Trophoblast cell (in vitro differentiated cells and primary cell): ENCODE results near the gene ANGPT4.

ENCODE experiments used
- DNase-seq, 2 donors: peaks; one replicate each; pipeline ENCODE4 v3.0.0-alpha.2; 2016
- H2AFZ ChIP-seq: 2 replicates; pipeline ENCODE4 v1.6.1; 2013; ENCODE audit warnings: low read length, moderate library complexity, mild to moderate bottlenecking; ENCODE audit not compliant: insufficient read depth, poor library complexity
- H2AK5ac ChIP-seq: 2 replicates; pipeline ENCODE4 v1.6.1; 2013; ENCODE audit warnings: mild to moderate bottlenecking, low read length
- H2BK120ac ChIP-seq: 2 replicates; pipeline ENCODE4 v1.6.1; 2013; ENCODE audit warnings: low read length, mild to moderate bottlenecking, moderate library complexity; ENCODE audit not compliant: insufficient read depth, poor library complexity
- H2BK12ac ChIP-seq: 2 replicates; pipeline ENCODE4 v1.6.1; 2013; ENCODE audit warnings: mild to moderate bottlenecking, low read length, moderate library complexity
- H2BK5ac ChIP-seq: 2 replicates; pipeline ENCODE4 v1.6.1; 2013; ENCODE audit warnings: low read length, low read depth, moderate library complexity, mild to moderate bottlenecking; ENCODE audit not compliant: poor library complexity
- H3K14ac ChIP-seq: 2 replicates; pipeline ENCODE4 v1.6.1; 2013; ENCODE audit warnings: mild to moderate bottlenecking, low read length
- H3K18ac ChIP-seq: 2 replicates; pipeline ENCODE4 v1.6.1; 2013; ENCODE audit warnings: mild to moderate bottlenecking, low read length
- H3K23ac ChIP-seq: 2 replicates; pipeline ENCODE4 v1.6.1; 2013; ENCODE audit warnings: low read length
- H3K27ac ChIP-seq: 2 replicates; pipeline ENCODE4 v1.5.1; 2013; ENCODE audit warnings: low read depth, mild to moderate bottlenecking, inconsistent platforms, low read length, moderate library complexity
- H3K27me3 ChIP-seq: 2 replicates; pipeline ENCODE4 v1.6.1; 2013; ENCODE audit warnings: inconsistent platforms, mild to moderate bottlenecking, low read length, moderate library complexity; ENCODE audit not compliant: insufficient read depth
- H3K36me3 ChIP-seq, 2 experiments: 1 replicate in 1 of 2; 2 replicates in 1 of 2; pipeline ENCODE4 v1.6.1; 2013; ENCODE audit warnings: low read length in 2 of 2, mild to moderate bottlenecking in 2 of 2, moderate library complexity in 1 of 2; ENCODE audit not compliant: insufficient read depth in 2 of 2, control insufficient read depth in 1 of 2
- H3K4ac ChIP-seq: 2 replicates; pipeline ENCODE4 v1.6.1; 2013; ENCODE audit warnings: low read depth, mild to moderate bottlenecking, low read length, moderate library complexity
- H3K4me1 ChIP-seq, 2 experiments: 1 replicate in 1 of 2; 2 replicates in 1 of 2; pipeline ENCODE4 v1.6.1; 2013; ENCODE audit warnings: low read length in 2 of 2, mild to moderate bottlenecking in 2 of 2, moderate library complexity in 1 of 2; ENCODE audit not compliant: insufficient read depth in 2 of 2, control insufficient read depth in 1 of 2
- H3K4me2 ChIP-seq: 2 replicates; pipeline ENCODE4 v1.6.1; 2013; ENCODE audit warnings: inconsistent platforms, mild to moderate bottlenecking, low read length, moderate library complexity
- H3K4me3 ChIP-seq: 2 replicates; pipeline ENCODE4 v1.5.1; 2013; ENCODE audit warnings: mild to moderate bottlenecking, low read depth, low read length, inconsistent platforms
- H3K79me1 ChIP-seq: one replicate; pipeline ENCODE4 v1.6.1; 2013; ENCODE audit warnings: low read length
- H3K79me2 ChIP-seq: 2 replicates; pipeline ENCODE4 v1.6.1; 2013; ENCODE audit warnings: low read length, mild to moderate bottlenecking; ENCODE audit not compliant: control insufficient read depth, insufficient read depth, poor library complexity
- H3K9ac ChIP-seq: 2 replicates; pipeline ENCODE4 v1.6.1; 2013; ENCODE audit warnings: mild to moderate bottlenecking, low read length
- H3K9me3 ChIP-seq: 2 replicates; pipeline ENCODE4 v1.6.1; 2013; ENCODE audit warnings: low read depth, mild to moderate bottlenecking, control low read depth, inconsistent platforms, low read length; ENCODE audit not compliant: insufficient read depth
- H4K12ac ChIP-seq: 2 replicates; pipeline ENCODE4 v1.6.1; 2013; ENCODE audit warnings: low read depth, mild to moderate bottlenecking, low read length, moderate library complexity
- H4K8ac ChIP-seq: 2 replicates; pipeline ENCODE4 v1.6.1; 2013; ENCODE audit warnings: low read depth, mild to moderate bottlenecking, low read length, moderate library complexity
- H4K91ac ChIP-seq: one replicate; pipeline ENCODE4 v1.6.1; 2013; ENCODE audit warnings: low read depth, mild to moderate bottlenecking, low read length, moderate library complexity
- WGBS: extraction: QIAGEN DNeasy Blood & Tissue Kit; methylation state at CpG from one replicate; pipeline ENCODE4 v1.1.7; 2013; ENCODE audit warnings: missing lambda C conversion rate; ENCODE audit not compliant: insufficient read length, insufficient coverage; ENCODE audit errors: extremely low coverage; 5-methylcytosine and 5-hydroxymethylcytosine counted together

ANGPT4 gene

GRCh38 chr20:887137-887536 is 29.0 kb downstream of the ANGPT4 start:
- no peak overlapping the region for H4K8ac ChIP-seq
- no peak overlapping the region for H2BK12ac ChIP-seq

GRCh38 chr20:884983-885952 is 30.9 kb downstream of the ANGPT4 start:
- no CpG with 5 or more reads among the region's 41 CpGs for WGBS
- Histone ChIP-seq H4K91ac (no peak overlapping the region), H2BK120ac (no peak overlapping the region), H3K4me3 (no peak overlapping the region), H3K18ac (no peak overlapping the region), H3K4me1 (no peaks in the 10 kb centered on the region), H3K27me3 (no peaks in the 10 kb centered on the region), H4K12ac (no peak overlapping the region), H3K27ac (no peak overlapping the region), H3K9ac (no peak overlapping the region), H3K14ac (no peak overlapping the region), H3K4ac (no peak overlapping the region), H2BK5ac (no peak overlapping the region), H3K36me3 (no peaks in the 10 kb centered on the region), H3K23ac (no peak overlapping the region), H3K79me1 (no peaks in the 10 kb centered on the region), H3K9me3 (no peaks in the 10 kb centered on the region), H2AK5ac (no peak overlapping the region), H3K4me2 (no peak overlapping the region), H2BK12ac (no peak overlapping the region), H3K79me2 (no peaks in the 10 kb centered on the region), H4K8ac (no peak overlapping the region), H2AFZ (no peak overlapping the region)
- DNase-seq, result peak; percentile 62 to 71

More at GRCh38 chr20:887137-887536, 29.0 kb downstream of the ANGPT4 start:
- no peak overlapping the region for H3K23ac ChIP-seq
- H3K4ac ChIP-seq, result no peak overlapping the region
- no peak overlapping the region for H4K12ac ChIP-seq
- no peaks in the 10 kb centered on the region for H3K9me3 ChIP-seq
- no peaks in the 10 kb centered on the region for H3K79me2 ChIP-seq
- no peak for DNase-seq
- no CpG with 5 or more reads among the region's 2 CpGs for WGBS
- H3K18ac ChIP-seq, result no peak overlapping the region
- H3K36me3 ChIP-seq, result no peaks in the 10 kb centered on the region
- no peak overlapping the region for H2AK5ac ChIP-seq
- no peak overlapping the region for H3K4me3 ChIP-seq
- H2AFZ ChIP-seq, result no peak overlapping the region
- no peaks in the 10 kb centered on the region for H3K4me1 ChIP-seq
- no peak overlapping the region for H3K14ac ChIP-seq
- H2BK5ac ChIP-seq, result no peak overlapping the region
- no peak overlapping the region for H4K91ac ChIP-seq
- no peak overlapping the region for H3K9ac ChIP-seq
- no peaks in the 10 kb centered on the region for H3K27me3 ChIP-seq
- no peak overlapping the region for H3K27ac ChIP-seq
- no peak overlapping the region for H2BK120ac ChIP-seq
- H3K79me1 ChIP-seq, result no peaks in the 10 kb centered on the region
- no peak overlapping the region for H3K4me2 ChIP-seq

- Histone ChIP-seq H2BK5ac (no peak overlapping the region), H3K4me3 (no peak overlapping the region), H3K36me3 (no peaks in the 10 kb centered on the region), H3K9me3 (no peaks in the 10 kb centered on the region), H3K9ac (no peak overlapping the region), H2AK5ac (no peak overlapping the region), H2BK12ac (no peak overlapping the region), H3K4me1 (no peaks in the 10 kb centered on the region), H2AFZ (no peak overlapping the region), H3K23ac (no peak overlapping the region), H3K4me2 (no peak overlapping the region), H3K18ac (no peak overlapping the region), H4K91ac (no peak overlapping the region), H3K14ac (no peak overlapping the region), H4K8ac (no peak overlapping the region), H3K27me3 (no peaks in the 10 kb centered on the region), H3K27ac (no peak overlapping the region), H3K4ac (no peak overlapping the region), H2BK120ac (no peak overlapping the region), H4K12ac (no peak overlapping the region), H3K79me2 (no peaks in the 10 kb centered on the region), H3K79me1 (no peaks in the 10 kb centered on the region)
- DNase-seq, result no peak
These were observed 34.4 kb downstream of the ANGPT4 start for GRCh38 chr20:881783-882144.

- DNase-seq, result no peak
- Histone ChIP-seq H3K4me2 (no peak overlapping the region), H3K79me1 (no peaks in the 10 kb centered on the region), H3K23ac (no peak overlapping the region), H2BK5ac (no peak overlapping the region), H3K18ac (no peak overlapping the region), H3K9ac (no peak overlapping the region), H3K14ac (no peak overlapping the region), H3K4ac (no peak overlapping the region), H3K27ac (no peak overlapping the region), H3K9me3 (no peaks in the 10 kb centered on the region), H3K79me2 (no peaks in the 10 kb centered on the region), H2BK120ac (no peak overlapping the region), H4K8ac (no peak overlapping the region), H2AFZ (no peak overlapping the region), H4K91ac (no peak overlapping the region), H3K36me3 (no peaks in the 10 kb centered on the region), H2AK5ac (no peak overlapping the region), H3K4me1 (no peaks in the 10 kb centered on the region), H3K4me3 (no peak overlapping the region), H2BK12ac (no peak overlapping the region), H3K27me3 (no peaks in the 10 kb centered on the region), H4K12ac (no peak overlapping the region)
- no CpG with 5 or more reads among the region's 10 CpGs for WGBS
These were observed 34.9 kb downstream of the ANGPT4 start for GRCh38 chr20:881051-881782.
